Heart left ventricle (tissue), 13 donors: ENCODE results near the gene MYO5C.

ENCODE experiments used
- POLR2A ChIP-seq, 2 donors: fragments of 450-650 bp; IDR thresholded peaks; one replicate each; pipeline ENCODE4 v1.6.1; 2017; ENCODE audit warnings: antibody characterized with exemption in 2 of 2, mild to moderate bottlenecking in 2 of 2, moderate library complexity in 2 of 2
- TF ChIP-seq, protein P1 (sequence below), 12 donors: fragments of 200-600 bp; sonication (generic) in 4 of 12; IDR thresholded peaks; one replicate each; pipeline versions ENCODE4 v1.5.0 to v1.8.0; 2018 to 2022; ENCODE audit warnings: antibody characterized with exemption in 12 of 12, mild to moderate bottlenecking in 5 of 12
- donor health status: ischemic (EF 13 %, LVEDD 7.1; RV severe dilation, severe dysfunction).
- donor health status: DM: no; HTN: yes; CAD: no.
- donor health status: DM: no; HTN: no; CAD: no.
- donor health status: ischemic (EF 25% LVEDD 6.9; RV normal size, moderate dysfunction).
- donor health status: ischemic (EF 25% LVEDD 5.7; RV mildly dilated, moderate dysfunction).
- donor health status: ischemic (EF 35%, LVEDD 5.7; RV mildly dilated, moderate dysfunction).
- donor health status: nonischemic (EF 11% LVEDD 7.7; RV severe dilation, severe dysfunction).
- donor health status: DM: yes; HTN: yes; CAD: no.
- donor health status: PGD.
- donor health status: ischemic (EF 29% LVEDD 5.4; RV normal size, mild dysfunction).
- donor health status: nonischemic (EF 23%, LVEDD 6.1; RV moderate dilation, normal function).

- TF ChIP-seq, protein P1, sequence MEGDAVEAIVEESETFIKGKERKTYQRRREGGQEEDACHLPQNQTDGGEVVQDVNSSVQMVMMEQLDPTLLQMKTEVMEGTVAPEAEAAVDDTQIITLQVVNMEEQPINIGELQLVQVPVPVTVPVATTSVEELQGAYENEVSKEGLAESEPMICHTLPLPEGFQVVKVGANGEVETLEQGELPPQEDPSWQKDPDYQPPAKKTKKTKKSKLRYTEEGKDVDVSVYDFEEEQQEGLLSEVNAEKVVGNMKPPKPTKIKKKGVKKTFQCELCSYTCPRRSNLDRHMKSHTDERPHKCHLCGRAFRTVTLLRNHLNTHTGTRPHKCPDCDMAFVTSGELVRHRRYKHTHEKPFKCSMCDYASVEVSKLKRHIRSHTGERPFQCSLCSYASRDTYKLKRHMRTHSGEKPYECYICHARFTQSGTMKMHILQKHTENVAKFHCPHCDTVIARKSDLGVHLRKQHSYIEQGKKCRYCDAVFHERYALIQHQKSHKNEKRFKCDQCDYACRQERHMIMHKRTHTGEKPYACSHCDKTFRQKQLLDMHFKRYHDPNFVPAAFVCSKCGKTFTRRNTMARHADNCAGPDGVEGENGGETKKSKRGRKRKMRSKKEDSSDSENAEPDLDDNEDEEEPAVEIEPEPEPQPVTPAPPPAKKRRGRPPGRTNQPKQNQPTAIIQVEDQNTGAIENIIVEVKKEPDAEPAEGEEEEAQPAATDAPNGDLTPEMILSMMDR (IDR thresholded peaks at IDR 0.05): no peak
- TF ChIP-seq POLR2A (IDR thresholded peaks at IDR 0.05): no peak
Observed at GRCh38 chr15:52184721-52185120, 110.9 kb downstream of the MYO5C start.
